Osteoblast (primary cell): Measurements from ENCODE around the gene CCKAR. TPM values are rescaled to one million over a fixed set of nuclear protein-coding genes. Genes with fewer than 3 reads are reported as not detected.

Experiments
- DNase-seq: peaks from one replicate; pipeline ENCODE4 v3.0.0; 2011; ENCODE audit warnings: low spot score, mixed read lengths; ENCODE audit not compliant: insufficient read length; ENCODE audit errors: missing footprints
- H2AFZ ChIP-seq: 2 replicates; pipeline ENCODE4 v1.6.0; 2011; ENCODE audit warnings: mild to moderate bottlenecking, low read length
- H3K27ac ChIP-seq: 2 replicates; pipeline ENCODE4 v1.5.1; 2011; ENCODE audit warnings: mild to moderate bottlenecking, low read depth, low read length, moderate library complexity
- H3K27me3 ChIP-seq: 2 replicates; pipeline ENCODE4 v1.6.0; 2012; ENCODE audit warnings: mild to moderate bottlenecking, control low read depth, inconsistent platforms, low read length, moderate library complexity; ENCODE audit not compliant: insufficient read depth
- H3K36me3 ChIP-seq: 2 replicates; pipeline ENCODE4 v1.5.1; 2011; ENCODE audit warnings: mild to moderate bottlenecking, low read length, control low read depth, moderate library complexity; ENCODE audit not compliant: insufficient read depth
- H3K4me1 ChIP-seq: 2 replicates; pipeline ENCODE4 v1.5.1; 2011; ENCODE audit warnings: mild to moderate bottlenecking, low read length, control low read depth, moderate library complexity; ENCODE audit not compliant: insufficient read depth
- H3K4me2 ChIP-seq: 2 replicates; pipeline ENCODE4 v1.6.0; 2011; ENCODE audit warnings: mild to moderate bottlenecking, low read length; ENCODE audit not compliant: insufficient read depth
- H3K4me3 ChIP-seq: fragments of 200-600 bp; sonication (generic); 3 replicates; pipeline ENCODE4 v1.5.1; 2012; ENCODE audit warnings: mild to moderate bottlenecking, low read length, inconsistent platforms; ENCODE audit not compliant: insufficient read depth
- H3K79me2 ChIP-seq: 2 replicates; pipeline ENCODE4 v1.6.0; 2012; ENCODE audit warnings: mild to moderate bottlenecking, low read length, control low read depth, inconsistent platforms; ENCODE audit not compliant: insufficient read depth
- H3K9me3 ChIP-seq: 2 replicates; pipeline ENCODE4 v1.5.1; 2011; ENCODE audit warnings: low read depth, low read length, control low read depth
- H4K20me1 ChIP-seq: 2 replicates; pipeline ENCODE4 v1.6.0; 2012; ENCODE audit warnings: mild to moderate bottlenecking, low read length, control low read depth; ENCODE audit not compliant: insufficient read depth
- CTCF ChIP-seq: IDR thresholded peaks from 2 replicates; pipeline ENCODE4 v1.5.1; 2011; ENCODE audit warnings: mild to moderate bottlenecking, low read depth, low read length, moderate library complexity; ENCODE audit errors: extremely low read depth
- total RNA-seq: library from RNA; depleted of rRNA; stranded (reverse); fragments of >200 nt; gene quantifications from 2 replicates; pipeline ENCODE4 v1.2.3, GENCODE V29; 2012

Gene CCKAR
- total RNA-seq, 1 donor = 2.5 TPM

- H3K4me3 ChIP-seq = no peak overlapping the region
- no peak overlapping the region for H3K4me2 ChIP-seq
- no peaks in the 10 kb centered on the region for H3K9me3 ChIP-seq
- TF ChIP-seq CTCF = no peak
- no peaks in the 10 kb centered on the region for H3K27me3 ChIP-seq
- H3K4me1 ChIP-seq = no peaks in the 10 kb centered on the region
- no peak overlapping the region for H3K27ac ChIP-seq
- DNase-seq = no peak
- no peaks in the 10 kb centered on the region for H4K20me1 ChIP-seq
- no peaks in the 10 kb centered on the region for H3K79me2 ChIP-seq
- peak overlapping the region; percentile 56 for H2AFZ ChIP-seq
- H3K36me3 ChIP-seq = no peaks in the 10 kb centered on the region
These were observed 15.7 kb downstream of the CCKAR start for GRCh38 chr4:26474551-26474950.

GRCh38 chr4:26473893-26474292, 16.4 kb downstream of the CCKAR start:
- Histone ChIP-seq H3K79me2 (no peaks in the 10 kb centered on the region), H2AFZ (no peak overlapping the region), H3K4me1 (no peaks in the 10 kb centered on the region), H3K27ac (no peak overlapping the region), H3K27me3 (no peaks in the 10 kb centered on the region), H4K20me1 (no peaks in the 10 kb centered on the region), H3K4me2 (no peak overlapping the region), H3K36me3 (no peaks in the 10 kb centered on the region), H3K9me3 (no peaks in the 10 kb centered on the region), H3K4me3 (no peak overlapping the region)
- DNase-seq = no peak
- TF ChIP-seq CTCF = no peak

GRCh38 chr4:26471890-26472289, 18.4 kb downstream of the CCKAR start:
- TF ChIP-seq CTCF = no peak
- Histone ChIP-seq H3K27me3 (no peaks in the 10 kb centered on the region), H3K4me2 (no peak overlapping the region), H3K4me3 (no peak overlapping the region), H3K36me3 (no peaks in the 10 kb centered on the region), H3K9me3 (no peaks in the 10 kb centered on the region), H3K27ac (no peak overlapping the region), H2AFZ (no peak overlapping the region), H4K20me1 (no peaks in the 10 kb centered on the region), H3K79me2 (no peaks in the 10 kb centered on the region), H3K4me1 (no peaks in the 10 kb centered on the region)
- no peak for DNase-seq

- H3K27ac ChIP-seq = no peak overlapping the region
- no peaks in the 10 kb centered on the region for H3K9me3 ChIP-seq
- no peaks in the 10 kb centered on the region for H3K27me3 ChIP-seq
- TF ChIP-seq CTCF = no peak
- no peak overlapping the region for H2AFZ ChIP-seq
- no peaks in the 10 kb centered on the region for H3K79me2 ChIP-seq
- H3K4me1 ChIP-seq = no peaks in the 10 kb centered on the region
- H3K4me3 ChIP-seq = no peak overlapping the region
- no peak for DNase-seq
- H3K4me2 ChIP-seq = no peak overlapping the region
- no peaks in the 10 kb centered on the region for H4K20me1 ChIP-seq
- H3K36me3 ChIP-seq = no peaks in the 10 kb centered on the region
These were observed 21.3 kb downstream of the CCKAR start for GRCh38 chr4:26468977-26469376.
